ENCODE results near the gene NTSR2. TPM values are rescaled to one million over a fixed set of nuclear protein-coding genes. Genes with fewer than 3 reads are reported as not detected.

NTSR2 gene
- total and polyA plus RNA-seq, 12 donors = 0.10 to 0.15 TPM; not detected in 10

DNA sequence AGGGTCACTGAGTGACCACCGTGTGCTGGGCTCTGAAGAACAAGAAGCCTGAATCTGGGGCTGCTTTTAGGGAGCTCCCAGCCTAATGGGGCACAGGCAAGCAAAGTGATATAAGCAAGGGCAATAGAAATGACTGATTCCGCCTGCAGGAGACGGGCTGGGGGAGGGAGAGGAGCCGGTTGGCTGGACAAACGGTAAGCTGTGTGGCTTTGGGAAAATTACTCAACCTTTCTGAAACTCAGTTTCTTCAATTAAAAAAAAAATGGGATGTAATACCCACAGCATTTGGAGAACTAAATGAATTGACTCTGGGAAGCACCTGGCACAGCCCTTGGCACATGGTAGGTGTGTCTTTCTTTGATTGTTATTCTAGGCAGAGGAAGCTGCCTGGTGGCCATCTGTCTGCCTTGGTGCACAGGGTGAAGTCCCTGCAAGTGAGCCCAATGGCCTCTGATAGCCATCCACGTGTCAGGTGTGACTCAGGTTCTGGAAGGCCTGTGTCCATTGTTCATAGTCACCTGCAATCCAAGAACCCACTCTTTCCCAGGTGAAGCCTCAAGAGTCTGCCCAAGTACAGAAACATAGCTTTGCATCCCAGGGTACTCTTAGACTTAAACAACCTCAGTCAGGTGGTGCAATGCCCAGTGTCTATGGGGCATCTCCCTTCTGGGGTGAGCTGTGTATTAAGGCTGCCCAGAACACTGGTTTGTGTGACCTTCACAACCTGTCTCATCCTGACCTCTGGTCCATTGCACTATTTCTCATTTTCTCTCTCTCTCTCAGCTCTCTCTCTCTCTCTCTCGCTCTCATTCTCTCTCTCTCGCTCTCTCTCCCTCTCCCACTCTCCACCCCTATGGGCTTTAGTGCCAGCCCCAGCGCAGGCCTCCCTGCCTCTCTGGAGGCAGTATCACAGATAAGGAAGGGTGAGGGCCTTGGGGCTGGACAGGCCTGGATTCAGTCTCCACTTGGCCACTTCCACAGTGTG lies 30.0 kb upstream of the NTSR2 start:
- H3K27me3 ChIP-seq = no peaks in the 10 kb centered on the region
- no peak for DNase-seq
- H3K36me3 ChIP-seq = no peaks in the 10 kb centered on the region
- H3K4me1 ChIP-seq = peaks cover 0 to 36% (median 21%) of the 10 kb centered on the region in 9 donors
- H3K4me3 ChIP-seq = no peak overlapping the region
- TF ChIP-seq CTCF (IDR thresholded peaks at IDR 0.05) = no peak
- intact Hi-C loops (cut with DNase I) = loop anchor here in 2 of 10 donors (5.0 kb wide), 1 partner anchor 42 kb away; no protein-coding TSS in a partner anchor
- no peaks in the 10 kb centered on the region for H3K9me3 ChIP-seq
- H3K27ac ChIP-seq = no peak overlapping the region
- WGBS, 2 donors = 77 to 81% methylated on average over 9 of the region's 9 CpGs
- no peak for ATAC-seq

- peak in 4 of 9 donors; percentile 5 to 33 (median 30) for TF ChIP-seq CTCF (IDR thresholded peaks at IDR 0.05)
- peaks cover 0 to 38% (median 23%) of the 10 kb centered on the region in 9 donors for H3K4me1 ChIP-seq
- DNase-seq (peak; percentile 37 to 50), ATAC-seq (peak; percentile 63 to 88 (median 74))
- H3K4me3 ChIP-seq = peak overlapping the region in 1 of 10 donors; percentile 20
- intact Hi-C loops (cut with DNase I) = loop anchor here in 2 of 10 donors (5.0 kb wide), 1 partner anchor 44 kb away; no protein-coding TSS in a partner anchor
- no peaks in the 10 kb centered on the region for H3K36me3 ChIP-seq
- WGBS, 2 donors = 52 to 61% methylated on average over 24 of the region's 24 CpGs
- H3K27ac ChIP-seq = peak overlapping the region in 9 of 10 donors; percentile 19 to 76 (median 57)
- H3K9me3 ChIP-seq = no peaks in the 10 kb centered on the region
- H3K27me3 ChIP-seq = no peaks in the 10 kb centered on the region
Observed at GRCh38 chr2:11698009-11698922, 28.3 kb upstream of the NTSR2 start.

- H3K36me3 ChIP-seq = no peaks in the 10 kb centered on the region
- H3K4me3 ChIP-seq = no peak overlapping the region
- intact Hi-C loops (cut with DNase I) = loop anchor here in 2 of 10 donors (5.0 kb wide), 1 partner anchor 45 kb away; no protein-coding TSS in a partner anchor
- DNase-seq (peak; percentile 25 to 46), ATAC-seq (peak in 7 of 8 donors; percentile 14 to 57 (median 27))
- no peaks in the 10 kb centered on the region for H3K27me3 ChIP-seq
- H3K27ac ChIP-seq = peak overlapping the region in 8 of 10 donors; percentile 19 to 76 (median 60)
- H3K9me3 ChIP-seq = no peaks in the 10 kb centered on the region
- H3K4me1 ChIP-seq = peaks cover 0 to 41% (median 26%) of the 10 kb centered on the region in 9 donors
- 44 to 47% methylated on average over 16 of the region's 16 CpGs for WGBS, 2 donors
- TF ChIP-seq CTCF (IDR thresholded peaks at IDR 0.05) = no peak
Observed at GRCh38 chr2:11697103-11697871, 27.3 kb upstream of the NTSR2 start.
